IMR-90 (cell line): ENCODE measurements around the gene FGFBP2. TPM values are rescaled to one million over a fixed set of nuclear protein-coding genes. Genes with fewer than 3 reads are reported as not detected.

ENCODE experiments used
- ATAC-seq: fragments of 200-7000 bp; cut with Tn5 transposase; 2 replicates; pipeline ENCODE4 v1.9.1; 2020; ENCODE audit warnings: low read depth, mild to moderate bottlenecking, moderate library complexity
- BruUV-seq: library from RNA; stranded (reverse); fragments of 400-500 nt; replicated peaks from 2 replicates; lab custom pipeline; 2021; lab: Mats Ljungman, UMichigan
- CTCF ChIA-PET: fragments of 300-600 bp; formaldehyde crosslinking; extraction: SDS; loops from one replicate; lab custom pipeline; 2021; ENCODE audit warnings: antibody characterized with exemption; lab: Yijun Ruan, JAX
- POLR2A ChIA-PET: fragments of 300-600 bp; sonication (Branson Sonifier 250); formaldehyde crosslinking; loops from one replicate; lab custom pipeline; 2022; ENCODE audit warnings: antibody characterized with exemption; ENCODE audit not compliant: unreplicated experiment; lab: Charles Lee
- DNase-seq: peaks from one replicate; pipeline ENCODE4 v3.0.0; 2013
- H2AFZ ChIP-seq: replicated peaks from 2 replicates; pipeline ENCODE3; 2013; ENCODE audit warnings: low read length, mild to moderate bottlenecking; ENCODE audit not compliant: poor library complexity
- H2AK5ac ChIP-seq: 2 replicates; pipeline ENCODE4 v1.6.1; 2013; ENCODE audit warnings: low read depth, low read length, inconsistent platforms
- H2AK9ac ChIP-seq: replicated peaks from 2 replicates; pipeline ENCODE3; 2013; ENCODE audit warnings: mild to moderate bottlenecking, low read depth, low read length, moderate library complexity; ENCODE audit not compliant: poor library complexity
- H2BK120ac ChIP-seq: 2 replicates; pipeline ENCODE4 v1.6.1; 2013; ENCODE audit warnings: low read depth, low read length, inconsistent platforms
- H2BK15ac ChIP-seq: 3 replicates; pipeline ENCODE4 v1.6.1; 2013; ENCODE audit warnings: low read depth, low read length, inconsistent platforms
- H2BK20ac ChIP-seq: 2 replicates; pipeline ENCODE4 v1.6.1; 2013; ENCODE audit warnings: low read depth, mild to moderate bottlenecking, inconsistent platforms, low read length, moderate library complexity
- H2BK5ac ChIP-seq: 2 replicates; pipeline ENCODE4 v1.6.1; 2013; ENCODE audit warnings: mild to moderate bottlenecking, low read depth, low read length, inconsistent platforms; ENCODE audit not compliant: poor library complexity, severe bottlenecking
- H3K14ac ChIP-seq: replicated peaks from 2 replicates; pipeline ENCODE4 v1.6.1; 2013; ENCODE audit warnings: low read depth, low read length, inconsistent platforms
- H3K18ac ChIP-seq: 2 replicates; pipeline ENCODE4 v1.6.1; 2013; ENCODE audit warnings: low read depth, low read length, control low read depth
- H3K23ac ChIP-seq: 2 replicates; pipeline ENCODE4 v1.6.1; 2013; ENCODE audit warnings: low read depth, low read length, inconsistent platforms
- H3K27ac ChIP-seq: 2 replicates; pipeline ENCODE4 v1.5.1; 2013; ENCODE audit warnings: mild to moderate bottlenecking, control low read depth, low read length; ENCODE audit not compliant: insufficient read depth
- H3K27me3 ChIP-seq: 2 replicates; pipeline ENCODE4 v1.6.1; 2013; ENCODE audit warnings: low read length; ENCODE audit not compliant: control insufficient read depth, insufficient read depth
- H3K36me3 ChIP-seq: 2 replicates; pipeline ENCODE4 v1.6.1; 2013; ENCODE audit warnings: low read length, mixed read lengths; ENCODE audit not compliant: control insufficient read depth, insufficient read depth
- H3K4ac ChIP-seq: 2 replicates; pipeline ENCODE4 v1.6.1; 2013; ENCODE audit warnings: low read depth, low read length, inconsistent platforms
- H3K4me1 ChIP-seq: 2 replicates; pipeline ENCODE4 v1.6.1; 2013; ENCODE audit warnings: low read length, mixed read lengths; ENCODE audit not compliant: control insufficient read depth, insufficient read depth
- H3K4me2 ChIP-seq: 2 replicates; pipeline ENCODE4 v1.6.1; 2013; ENCODE audit warnings: low read depth, mild to moderate bottlenecking, control low read depth, low read length, moderate library complexity
- H3K4me3 ChIP-seq: 2 replicates; pipeline ENCODE4 v1.5.1; 2013; ENCODE audit warnings: low read depth, mild to moderate bottlenecking, control low read depth, low read length, moderate library complexity; ENCODE audit not compliant: insufficient read depth
- H3K56ac ChIP-seq: 2 replicates; pipeline ENCODE4 v1.6.1; 2013; ENCODE audit warnings: low read length, inconsistent platforms; ENCODE audit not compliant: insufficient read depth; ENCODE audit errors: extremely low read depth
- H3K79me1 ChIP-seq, 2 experiments: 2 replicates each; pipeline ENCODE4 v1.6.1; 2013; ENCODE audit warnings: low read length in 2 of 2, inconsistent platforms in 1 of 2, low read depth in 1 of 2
- H3K9ac ChIP-seq: 2 replicates; pipeline ENCODE4 v1.6.1; 2013; ENCODE audit warnings: low read depth, low read length, control low read depth
- H3K9me1 ChIP-seq: 2 replicates; pipeline ENCODE4 v1.6.1; 2013; ENCODE audit warnings: low read length, inconsistent platforms; ENCODE audit not compliant: insufficient read depth
- H3K9me3 ChIP-seq: 2 replicates; pipeline ENCODE4 v1.6.1; 2013; ENCODE audit warnings: low read length; ENCODE audit not compliant: control insufficient read depth, insufficient read depth
- H4K20me1 ChIP-seq: 2 replicates; pipeline ENCODE4 v1.6.1; 2013; ENCODE audit warnings: low read length, inconsistent platforms; ENCODE audit not compliant: insufficient read depth
- H4K5ac ChIP-seq: 2 replicates; pipeline ENCODE4 v1.6.1; 2013; ENCODE audit warnings: mild to moderate bottlenecking, low read depth, low read length, control low read depth
- H4K8ac ChIP-seq, 2 experiments: 2 replicates each; pipeline ENCODE4 v1.6.1; 2013; ENCODE audit warnings: low read depth in 2 of 2, low read length in 2 of 2, control low read depth in 1 of 2, inconsistent platforms in 1 of 2
- H4K91ac ChIP-seq: 2 replicates; pipeline ENCODE4 v1.6.1; 2013; ENCODE audit warnings: low read depth, low read length, inconsistent platforms; ENCODE audit not compliant: insufficient read depth
- CHD1 ChIP-seq: IDR thresholded peaks from 2 replicates; pipeline ENCODE4 v1.6.1; 2012; ENCODE audit warnings: low read depth, low read length, improper control_type of control experiment
- ELK1 ChIP-seq: fragments of 150-350 bp; IDR thresholded peaks from 2 replicates; pipeline ENCODE4 v1.6.1; 2016; ENCODE audit warnings: low read depth, mild to moderate bottlenecking, low read length, moderate library complexity, borderline replicate concordance
- NFE2L2 ChIP-seq: fragments of 150-350 bp; IDR thresholded peaks from 2 replicates; pipeline ENCODE4 v1.6.1; 2016; ENCODE audit warnings: low read depth, mild to moderate bottlenecking, low read length
- POLR2A ChIP-seq: IDR thresholded peaks from 2 replicates; pipeline ENCODE4 v1.6.1; 2012; ENCODE audit warnings: mild to moderate bottlenecking, low read depth, low read length
- RCOR1 ChIP-seq: IDR thresholded peaks from 2 replicates; pipeline ENCODE4 v1.6.1; 2012; ENCODE audit warnings: mild to moderate bottlenecking, low read length, improper control_type of control experiment; ENCODE audit not compliant: insufficient replicate concordance
- WGBS, 2 experiments: methylation state at CpG; one replicate each; pipeline versions ENCODE4 v1.1.5 to v1.1.7; 2013; ENCODE audit warnings: missing lambda C conversion rate in 2 of 2; ENCODE audit not compliant: insufficient read length in 1 of 2; ENCODE audit errors: extremely low coverage in 2 of 2; 5-methylcytosine and 5-hydroxymethylcytosine counted together
- dilution Hi-C: fragments of 300-500 bp; cut with HindIII; formaldehyde crosslinking; loops from one replicate; pipeline ENCODE4 v1.14.3; 2018; ENCODE audit warnings: low sequenced_read_pairs; ENCODE audit not compliant: unreplicated experiment
- in situ Hi-C: fragments of 300-500 bp; cut with MboI; formaldehyde crosslinking; loops from 3 replicates; pipeline ENCODE4 v1.14.3; 2019; ENCODE audit warnings: low sequenced_read_pairs, inconsistent platforms, mixed read lengths
- intact Hi-C: fragments of 100-400 bp; cut with micrococcal nuclease; formaldehyde crosslinking; loops from 2 replicates; pipeline ENCODE4 v1.10.0; 2022
- polyA plus RNA-seq, 3 experiments: library from polyadenylated mRNA; depleted of rRNA; stranded (reverse); fragments of >200 nt; gene quantifications; 2 replicates each; pipeline ENCODE4 v1.2.3, GENCODE V29; 2012; ENCODE audit warnings: low replicate concordance in 1 of 3
- total RNA-seq: library from RNA; depleted of rRNA; stranded (reverse); fragments of >200 nt; gene quantifications from 2 replicates; pipeline ENCODE4 v1.2.3, GENCODE V29; 2012

FGFBP2 gene
- total and polyA plus RNA-seq, 2 of the 4 experiments (the other 2 are of a cell fraction): not detected

- Histone ChIP-seq H2AK9ac (no peak overlapping the region), H3K27me3 (peaks cover 15% of the 10 kb centered on the region), H3K9me1 (no peaks in the 10 kb centered on the region; the same call in 1 of the 2 replicates), H2BK15ac (no peak overlapping the region), H3K18ac (no peak overlapping the region), H2BK120ac (no peak overlapping the region), H3K14ac (no peak overlapping the region), H2BK5ac (no peak overlapping the region), H2AK5ac (no peak overlapping the region), H3K4me2 (no peak overlapping the region), H3K9ac (no peak overlapping the region), H3K27ac (no peak overlapping the region), H2AFZ (no peak overlapping the region), H3K4me1 (no peaks in the 10 kb centered on the region), H3K79me1 (no peaks in the 10 kb centered on the region), H4K20me1 (no peaks in the 10 kb centered on the region), H2BK20ac (no peak overlapping the region), H3K56ac (no peak overlapping the region), H3K36me3 (no peaks in the 10 kb centered on the region), H4K8ac (no peak overlapping the region), H3K4ac (no peak overlapping the region), H4K5ac (no peak overlapping the region), H4K91ac (no peak overlapping the region), H3K9me3 (no peaks in the 10 kb centered on the region), H3K23ac (no peak overlapping the region), H3K4me3 (no peak overlapping the region)
- intact Hi-C loops: no loop called here
- in situ Hi-C loops: loop anchor here (10.0 kb wide), 1 partner anchor 470 kb away; no protein-coding TSS in a partner anchor
- no TSS peak for BruUV-seq
- TF ChIP-seq RCOR1 (no peak), CHD1 (no peak), POLR2A (no peak), NFE2L2 (no peak), ELK1 (no peak)
- WGBS, 2 experiments: no CpG with 5 or more reads among the region's 2 CpGs
- no peak for DNase-seq
- no peak for ATAC-seq
- CTCF ChIA-PET: no interaction called here
- POLR2A ChIA-PET: no interaction called here
- dilution Hi-C loops: no loop called here
Measured at GRCh38 chr4:15944895-15945294, 18.1 kb downstream of the FGFBP2 start.
